ENCODE results near the gene UGT1A9.

GRCh38 chr2:233816771-233817170 lies 145.1 kb downstream of the UGT1A9 start:
- no peak for TF ChIP-seq CTCF (conservative IDR thresholded peaks at IDR 0.05 in 1 of 2, IDR thresholded peaks at IDR 0.05 in 1 of 2; ENCODE audit: low read depth in 1 of 2, low read length in 2 of 2)
- TF ChIP-seq EZH2 (IDR thresholded peaks at IDR 0.05; ENCODE audit: low read length, missing control alignments) = no peak

Data from fibroblast of lung (primary cell).